ENCODE data around the gene TRIM46. TPM values are rescaled to one million over a fixed set of nuclear protein-coding genes. Genes with fewer than 3 reads are reported as not detected.

The TRIM46 gene
- total and polyA plus RNA-seq, 2 of the 13 experiments (the other 11 are each of a cell fraction or from before 2014, with no cell fraction given) = 0.04 to 0.09 TPM

GRCh38 chr1:155125946-155126555, 47.6 kb upstream of the TRIM46 start (continued):
- no peak; a peak in 1 of 4 replicates for TF ChIP-seq REST (IDR thresholded peaks at IDR 0.05; ENCODE audit: borderline replicate concordance in 1 of 2, low read depth in 1 of 2, low read length in 2 of 2)
- TF ChIP-seq PRDM15 (CRISPR knock-in tag; IDR thresholded peaks at IDR 0.05) = peak; percentile 96
- no peak for TF ChIP-seq MTF2 (CRISPR knock-in tag; IDR thresholded peaks at IDR 0.05; ENCODE audit: borderline replicate concordance)
- peak; percentile 27 for TF ChIP-seq JARID2 (CRISPR knock-in tag; IDR thresholded peaks at IDR 0.05; ENCODE audit: insufficient replicate concordance)
- TF ChIP-seq BRD4 (CRISPR knock-in tag; IDR thresholded peaks at IDR 0.05) = peak; percentile 70; the same call in 1 of the 2 replicates
- peak; percentile 96 for TF ChIP-seq HDAC2 (CRISPR knock-in tag; IDR thresholded peaks at IDR 0.05)
- TF ChIP-seq FOXJ3 (CRISPR knock-in tag; IDR thresholded peaks at IDR 0.05; ENCODE audit: borderline replicate concordance) = peak; percentile 82
- TF ChIP-seq PRMT3 (CRISPR knock-in tag; IDR thresholded peaks at IDR 0.05; ENCODE audit: borderline replicate concordance, low read depth) = peak; percentile 79
- peak; percentile 96 for TF ChIP-seq PITX1 (CRISPR knock-in tag; IDR thresholded peaks at IDR 0.05)
- TF ChIP-seq PPARG (CRISPR knock-in tag; conservative IDR thresholded peaks at IDR 0.05) = peak; percentile 97
- TF ChIP-seq ZNF143 (CRISPR knock-in tag; IDR thresholded peaks at IDR 0.05) = peak; percentile 58; the same call in 1 of the 2 replicates
- peak; percentile 97 for TF ChIP-seq ZNF709 (CRISPR knock-in tag; IDR thresholded peaks at IDR 0.05)
- peak; percentile 87 for TF ChIP-seq PRDM10 (CRISPR knock-in tag; IDR thresholded peaks at IDR 0.05; ENCODE audit: low read depth)
- TF ChIP-seq TP53 (CRISPR knock-in tag; conservative IDR thresholded peaks at IDR 0.05) = 0 out of 2 replicates have a peak, but pooled peaks have one; percentile 29
- peak; percentile 83 for TF ChIP-seq ZNF280B (CRISPR knock-in tag; IDR thresholded peaks at IDR 0.05; ENCODE audit: borderline replicate concordance)
- TF ChIP-seq KDM4B (CRISPR knock-in tag; IDR thresholded peaks at IDR 0.05) = peak; percentile 95; the same call in 1 of the 2 replicates
